Measurements from ENCODE around the gene SPACA7.

SPACA7 gene

GRCh38 chr13:112444416-112445399, 68.6 kb downstream of the SPACA7 start:
- TF ChIP-seq CTCF (conservative IDR thresholded peaks at IDR 0.05; ENCODE audit: low read length) = no peak
- no peak for DNase-seq (ENCODE audit: low read depth)
- H3K4me3 ChIP-seq (ENCODE audit: low read length) = no peak overlapping the region

DNA sequence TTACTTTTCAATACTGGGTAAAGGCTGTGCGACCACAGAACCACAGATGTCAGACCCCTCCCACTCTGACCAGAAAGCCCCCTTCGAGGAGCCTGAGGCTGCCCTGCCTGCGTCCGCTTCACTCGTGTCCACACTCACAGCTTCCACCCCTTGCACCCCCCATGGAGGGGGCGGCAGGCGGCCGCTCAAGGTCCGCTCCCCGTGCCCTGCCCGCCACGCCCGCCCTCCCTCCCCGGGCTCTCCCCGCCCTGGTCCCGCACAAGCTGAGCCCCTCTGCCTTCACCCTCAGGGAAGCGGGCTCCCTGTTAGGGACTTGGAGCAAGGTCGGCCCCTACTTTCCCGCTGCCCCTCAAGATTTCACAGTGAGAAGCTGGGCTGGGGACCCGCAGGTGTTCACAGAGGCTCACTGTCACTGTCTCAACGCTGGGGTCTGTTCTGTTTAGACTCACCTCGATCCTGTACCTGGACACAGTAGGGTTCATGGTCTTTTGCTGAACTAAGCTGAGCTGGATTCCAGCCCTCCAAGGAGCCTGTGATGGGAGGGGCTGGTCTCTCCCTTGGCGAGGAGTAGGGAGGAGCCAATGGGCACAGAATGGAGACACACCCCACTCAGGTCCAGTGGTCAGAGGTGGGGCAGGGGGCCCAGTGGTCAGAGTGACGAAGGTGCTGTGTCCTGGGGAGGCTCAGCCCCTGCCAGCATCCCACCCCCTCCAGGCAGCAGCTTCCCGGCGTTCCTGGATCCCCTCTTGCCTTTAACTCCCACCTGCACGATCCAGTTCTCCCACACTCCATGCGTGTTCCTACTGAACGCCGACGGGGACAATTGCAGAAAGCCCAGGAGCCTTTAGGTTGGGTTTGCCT, 69.5 kb downstream of the SPACA7 start:
- DNase-seq (ENCODE audit: low read depth) = no peak
- H3K4me3 ChIP-seq (ENCODE audit: low read length) = no peak overlapping the region
- TF ChIP-seq CTCF (conservative IDR thresholded peaks at IDR 0.05; ENCODE audit: low read length) = no peak

GRCh38 chr13:112446347-112446861, 70.2 kb downstream of the SPACA7 start:
- no peak for DNase-seq (ENCODE audit: low read depth)
- TF ChIP-seq CTCF (conservative IDR thresholded peaks at IDR 0.05; ENCODE audit: low read length) = no peak
- no peak overlapping the region for H3K4me3 ChIP-seq (ENCODE audit: low read length)

- no peak for TF ChIP-seq CTCF (conservative IDR thresholded peaks at IDR 0.05; ENCODE audit: low read length)
- DNase-seq (ENCODE audit: low read depth) = no peak
- no peak overlapping the region for H3K4me3 ChIP-seq (ENCODE audit: low read length)
Measured at GRCh38 chr13:112446867-112447266, 70.7 kb downstream of the SPACA7 start.

DNA sequence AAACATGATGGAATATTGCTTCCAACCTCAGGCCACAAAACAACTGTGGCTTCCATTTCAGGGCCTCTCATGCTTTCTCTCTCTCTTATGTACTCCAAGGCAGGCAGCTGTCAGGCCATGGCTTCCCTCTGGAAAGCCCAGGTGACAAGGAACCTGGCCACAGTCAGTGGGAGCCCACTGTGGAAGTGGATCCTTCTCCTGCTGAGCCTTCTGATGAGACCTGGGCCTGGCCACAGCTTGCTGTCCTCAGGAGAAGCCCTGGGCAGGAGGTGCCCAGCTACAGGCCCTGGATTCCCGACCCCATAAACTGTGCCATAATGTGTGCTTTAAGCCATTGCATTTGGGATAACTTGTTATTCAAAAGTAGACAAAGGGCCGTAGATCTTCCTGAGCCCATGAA, 71.2 kb downstream of the SPACA7 start:
- no peak overlapping the region for H3K4me3 ChIP-seq (ENCODE audit: low read length)
- no peak for TF ChIP-seq CTCF (conservative IDR thresholded peaks at IDR 0.05; ENCODE audit: low read length)
- DNase-seq (ENCODE audit: low read depth) = no peak

GRCh38 chr13:112447761-112448603, 71.8 kb downstream of the SPACA7 start:
- no peak for TF ChIP-seq CTCF (conservative IDR thresholded peaks at IDR 0.05; ENCODE audit: low read length)
- H3K4me3 ChIP-seq (ENCODE audit: low read length) = no peak overlapping the region
- DNase-seq (ENCODE audit: low read depth) = no peak
